Measurements from ENCODE around the gene CBARP. TPM values are rescaled to one million over a fixed set of nuclear protein-coding genes. Genes with fewer than 3 reads are reported as not detected.

The CBARP gene
- total and polyA plus RNA-seq, 2 donors (not counting 3 experiments of a cell fraction or from before 2014, with no cell fraction given) = 3.5 to 9.2 TPM

GRCh38 chr19:1199531-1199930 is 38.3 kb downstream of the CBARP start:
- H3K4me3 ChIP-seq (replicated peaks in 1 of 3; ENCODE audit: insufficient read depth in 1 of 3, low read depth in 1 of 3, low read length in 3 of 3) = no peak overlapping the region
- dilution Hi-C loops (cut with MboI; ENCODE audit: extremely low pct_ligation_motif_present, low sequenced_read_pairs) (no loop called here), intact Hi-C loops (cut with micrococcal nuclease) (no loop called here)
- no peak overlapping the region for H3K27ac ChIP-seq (ENCODE audit: insufficient read depth, low read depth, low read length)
- POLR2A ChIA-PET = no interaction called here
- no peaks in the 10 kb centered on the region for H3K79me2 ChIP-seq (ENCODE audit: control insufficient read depth, insufficient read depth, low read length)
- H3K4me2 ChIP-seq (ENCODE audit: insufficient read depth, low read length) = no peak overlapping the region
- H3K9ac ChIP-seq (replicated peaks; ENCODE audit: extremely low read depth, insufficient read depth, low read length) = no peak overlapping the region
- FAIRE-seq (no peak), DNase-seq (ENCODE audit: low read depth, low spot score) (no peak)
- H3K27me3 ChIP-seq (ENCODE audit: control insufficient read depth in 2 of 2, insufficient read depth in 2 of 2, low read length in 2 of 2) = no peaks in the 10 kb centered on the region
- no peak overlapping the region for H2AFZ ChIP-seq (ENCODE audit: low read depth, low read length)
- H3K36me3 ChIP-seq (ENCODE audit: control insufficient read depth in 2 of 2, extremely low read depth in 1 of 2, insufficient read depth in 2 of 2, low read length in 2 of 2) = no peaks in the 10 kb centered on the region
- peaks cover 7% of the 10 kb centered on the region for H3K4me1 ChIP-seq (ENCODE audit: control insufficient read depth, extremely low read depth, insufficient read depth, low read length)
- H3K9me1 ChIP-seq (replicated peaks; ENCODE audit: control insufficient read depth, extremely low read depth, insufficient read depth, low read length) = no peaks in the 10 kb centered on the region
- no peaks in the 10 kb centered on the region for H3K9me3 ChIP-seq (replicated peaks; ENCODE audit: control insufficient read depth, insufficient read depth, low read length)
- H4K20me1 ChIP-seq (replicated peaks; ENCODE audit: control insufficient read depth, extremely low read depth, insufficient read depth, low read length) = no peaks in the 10 kb centered on the region
- no peak for TF ChIP-seq GATA2 (IDR thresholded peaks at IDR 0.05; ENCODE audit: insufficient read depth, insufficient read length, low read depth, low read length)
- no TSS peak for BruUV-seq (replicated peaks)
- CTCF ChIA-PET = interaction anchor here (0.8 to 2.9 kb wide), 2 partner anchors 86 to 119 kb away, joined by 3 to 11 read pairs; no protein-coding TSS in a partner anchor

DNA sequence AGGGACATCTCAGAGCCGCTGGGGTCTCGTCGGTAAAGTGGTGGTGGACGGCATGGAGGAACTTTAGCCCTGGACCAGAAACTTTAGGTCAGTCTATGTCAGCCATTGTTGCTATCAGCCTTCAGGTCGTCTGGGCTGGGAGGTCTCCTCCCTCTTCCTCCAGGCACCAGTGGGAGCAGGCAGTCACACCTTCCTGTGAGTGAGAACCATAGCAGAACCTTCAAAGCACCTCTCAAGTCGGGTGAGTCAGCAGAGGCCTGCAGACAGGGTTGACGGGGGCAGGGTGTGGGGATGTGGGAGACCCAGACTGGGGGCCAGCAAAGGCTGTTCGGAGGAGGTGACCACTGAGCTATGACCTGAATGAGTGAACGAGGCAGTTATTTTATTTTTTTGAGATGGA is 48.4 kb downstream of the CBARP start:
- POLR2A ChIA-PET = no interaction called here
- no TSS peak for BruUV-seq (replicated peaks)
- CTCF ChIA-PET = interaction anchor here (1.1 to 1.5 kb wide), 2 partner anchors 12 to 76 kb away, joined by 3 to 7 read pairs; no protein-coding TSS in a partner anchor

More for the DNA sequence above, 48.4 kb downstream of the CBARP start:
- Histone ChIP-seq H3K4me3 (replicated peaks in 1 of 3; ENCODE audit: insufficient read depth in 1 of 3, low read depth in 1 of 3, low read length in 3 of 3) (no peak overlapping the region), H3K9me1 (replicated peaks; ENCODE audit: control insufficient read depth, extremely low read depth, insufficient read depth, low read length) (no peaks in the 10 kb centered on the region), H3K4me1 (ENCODE audit: control insufficient read depth, extremely low read depth, insufficient read depth, low read length) (peaks cover 2% of the 10 kb centered on the region), H3K9me3 (replicated peaks; ENCODE audit: control insufficient read depth, insufficient read depth, low read length) (no peaks in the 10 kb centered on the region), H3K4me2 (ENCODE audit: insufficient read depth, low read length) (no peak overlapping the region), H3K79me2 (ENCODE audit: control insufficient read depth, insufficient read depth, low read length) (no peaks in the 10 kb centered on the region), H3K36me3 (ENCODE audit: control insufficient read depth in 2 of 2, extremely low read depth in 1 of 2, insufficient read depth in 2 of 2, low read length in 2 of 2) (no peaks in the 10 kb centered on the region), H2AFZ (ENCODE audit: low read depth, low read length) (peak overlapping the region; percentile 57), H4K20me1 (replicated peaks; ENCODE audit: control insufficient read depth, extremely low read depth, insufficient read depth, low read length) (no peaks in the 10 kb centered on the region), H3K9ac (replicated peaks; ENCODE audit: extremely low read depth, insufficient read depth, low read length) (no peak overlapping the region), H3K27me3 (ENCODE audit: control insufficient read depth in 2 of 2, insufficient read depth in 2 of 2, low read length in 2 of 2) (no peaks in the 10 kb centered on the region), H3K27ac (ENCODE audit: insufficient read depth, low read depth, low read length) (no peak overlapping the region)
- intact Hi-C loops (cut with micrococcal nuclease) = no loop called here
- dilution Hi-C loops (cut with MboI; ENCODE audit: extremely low pct_ligation_motif_present, low sequenced_read_pairs) = no loop called here
- no peak for TF ChIP-seq FOS (IDR thresholded peaks at IDR 0.05; ENCODE audit: borderline replicate concordance, insufficient read depth, low read length)
- TF ChIP-seq GATA2 (IDR thresholded peaks at IDR 0.05; ENCODE audit: insufficient read depth, insufficient read length, low read depth, low read length) = no peak
- TF ChIP-seq POLR2A (IDR thresholded peaks at IDR 0.05; ENCODE audit: low read depth, low read length) = no peak
- no peak for TF ChIP-seq MYC (IDR thresholded peaks at IDR 0.05; ENCODE audit: low read depth, low read length)
- no peak for TF ChIP-seq JUN (IDR thresholded peaks at IDR 0.05; ENCODE audit: borderline replicate concordance, insufficient read depth, insufficient read length, low read depth)
- TF ChIP-seq MAX (IDR thresholded peaks at IDR 0.05; ENCODE audit: insufficient read depth, insufficient read length) = no peak
- TF ChIP-seq EZH2 (IDR thresholded peaks at IDR 0.05; ENCODE audit: borderline replicate concordance, low read depth, low read length, severe bottlenecking) = no peak
- TF ChIP-seq POLR2AphosphoS5 (IDR thresholded peaks at IDR 0.05; ENCODE audit: insufficient read depth, low read depth, low read length) = no peak
- no peak for TF ChIP-seq CTCF (IDR thresholded peaks at IDR 0.05; ENCODE audit: extremely low read depth in 1 of 2, insufficient read depth in 1 of 2, low read depth in 1 of 2, low read length in 2 of 2)
- FAIRE-seq (peak; percentile 33), DNase-seq (ENCODE audit: low read depth, low spot score) (no peak)
